ENCODE results near the gene C1QTNF8.

C1QTNF8 gene, protein sequence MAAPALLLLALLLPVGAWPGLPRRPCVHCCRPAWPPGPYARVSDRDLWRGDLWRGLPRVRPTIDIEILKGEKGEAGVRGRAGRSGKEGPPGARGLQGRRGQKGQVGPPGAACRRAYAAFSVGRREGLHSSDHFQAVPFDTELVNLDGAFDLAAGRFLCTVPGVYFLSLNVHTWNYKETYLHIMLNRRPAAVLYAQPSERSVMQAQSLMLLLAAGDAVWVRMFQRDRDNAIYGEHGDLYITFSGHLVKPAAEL

DNA sequence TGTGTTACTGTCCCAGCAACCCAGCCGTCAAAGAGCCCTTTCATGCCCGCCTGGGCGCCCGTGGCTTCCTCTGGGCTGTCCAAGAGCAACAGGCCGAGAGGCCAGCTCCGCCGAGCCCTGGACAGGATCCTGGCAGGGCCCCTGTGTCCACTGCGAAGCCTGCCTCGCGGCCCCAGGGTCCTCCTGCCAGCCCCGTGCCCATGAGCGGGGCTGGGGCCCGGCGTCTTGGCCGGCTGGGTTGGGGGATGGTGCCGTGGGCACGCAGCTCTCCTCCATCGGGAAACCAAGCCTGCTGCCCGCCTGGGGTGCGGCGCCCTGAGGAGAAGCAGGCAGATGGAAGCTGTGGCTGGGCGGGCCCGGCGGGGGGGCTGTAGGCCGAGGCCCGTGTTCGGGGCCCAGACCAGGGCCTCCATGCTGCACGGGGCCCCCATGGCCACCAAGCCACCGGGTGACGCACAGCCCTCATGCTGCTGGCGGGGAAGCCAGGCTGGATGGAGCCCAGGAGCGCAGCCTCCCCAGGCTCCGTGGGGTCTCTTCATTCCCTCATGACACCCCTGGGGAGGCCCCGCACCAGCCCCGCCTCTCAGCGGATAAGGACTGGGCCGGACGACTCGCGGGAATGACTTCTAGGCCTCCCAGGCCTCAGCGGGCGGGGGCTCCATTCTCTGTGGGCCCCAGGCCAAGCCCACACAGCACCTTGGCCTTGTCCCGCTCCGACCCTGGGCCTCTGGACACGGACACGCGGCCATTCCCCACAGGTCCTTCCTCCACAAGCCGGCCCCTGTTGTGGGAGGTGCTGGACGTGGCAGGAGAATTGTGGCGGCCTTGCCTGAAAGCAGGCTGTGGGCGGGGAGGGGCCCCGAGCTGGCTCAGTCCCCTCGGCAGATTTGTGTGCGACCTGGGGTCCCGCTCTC is at the start of gene C1QTNF8:
C1QTNF8 (minus strand) TSS at position 76 of the 914 bp plus-strand sequence. CDS start 1,322 bp downstream, outside the sequence.
- DNase-seq (ENCODE audit: low spot score), result no peak

GRCh38 chr16:1145383-1146100 is 49.5 kb upstream of the C1QTNF8 start:
- DNase-seq (ENCODE audit: low spot score), result no peak

GRCh38 chr16:1144476-1145382 is 48.7 kb upstream of the C1QTNF8 start:
- no peak for DNase-seq (ENCODE audit: low spot score)

GRCh38 chr16:1143761-1144450 is 47.9 kb upstream of the C1QTNF8 start:
- no peak for DNase-seq (ENCODE audit: low spot score)

DNA sequence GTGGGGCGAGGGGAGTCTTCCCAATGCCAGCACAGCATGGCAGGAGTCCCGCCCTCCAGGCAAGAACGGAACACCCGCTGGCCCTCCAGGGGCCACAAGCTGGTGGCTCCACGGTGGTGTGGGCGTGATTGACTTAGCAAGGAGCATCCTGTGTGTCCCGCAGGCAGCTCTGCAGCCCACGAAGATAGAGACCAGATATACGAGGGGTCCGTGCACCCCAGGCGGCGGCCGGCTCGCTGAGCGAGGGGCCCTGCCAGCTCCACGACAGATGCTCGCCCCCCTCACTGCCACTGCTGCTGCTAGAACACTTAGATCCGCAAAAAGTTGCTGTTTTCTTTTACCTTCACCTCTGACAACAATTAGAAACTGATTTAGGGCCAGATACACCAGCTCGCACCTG is 46.9 kb upstream of the C1QTNF8 start:
- no peak for DNase-seq (ENCODE audit: low spot score)

DNA sequence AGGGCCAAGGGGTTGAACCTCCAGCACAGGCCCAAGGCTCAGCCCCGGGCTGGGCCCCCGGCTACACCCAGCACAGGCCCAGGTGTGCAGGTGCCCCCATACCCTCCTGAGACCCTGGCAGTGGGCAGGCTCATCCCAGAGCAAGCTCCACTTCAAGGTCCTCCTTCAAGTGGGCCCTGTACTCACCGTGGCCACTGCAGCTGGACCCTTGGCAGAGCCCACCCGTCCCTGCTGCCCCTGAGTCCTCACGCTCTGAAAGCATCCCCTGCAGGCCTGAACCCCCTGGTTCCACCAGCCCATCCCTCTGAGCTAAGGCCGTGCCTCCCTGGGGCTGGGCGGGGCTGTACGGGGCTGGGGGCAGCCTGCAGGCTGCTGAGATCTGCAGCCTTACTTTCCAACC is 45.7 kb upstream of the C1QTNF8 start:
- no peak for DNase-seq (ENCODE audit: low spot score)

DNA sequence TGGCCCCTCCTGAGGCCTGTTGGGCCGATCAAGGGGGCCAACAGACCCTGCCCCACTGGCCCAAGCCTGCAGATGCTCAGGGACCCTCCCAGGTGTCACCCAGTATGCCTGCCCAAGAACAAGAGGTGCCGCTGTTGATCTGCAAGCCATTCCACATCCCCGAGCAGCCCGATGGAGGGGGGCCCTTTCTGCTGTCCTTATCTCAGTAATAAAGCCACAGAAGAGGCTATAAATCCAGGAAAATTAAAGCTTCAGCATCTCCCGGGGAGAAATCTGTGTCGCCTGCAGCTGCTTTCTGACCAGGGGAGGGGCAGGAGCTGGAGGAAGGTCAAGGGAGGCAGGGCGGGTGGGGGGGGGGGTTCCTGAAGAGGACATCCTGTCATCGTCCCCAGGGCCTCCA is 45.1 kb upstream of the C1QTNF8 start:
- DNase-seq (ENCODE audit: low spot score), result no peak

- no peak for DNase-seq (ENCODE audit: low spot score)
Measured at GRCh38 chr16:1140582-1141162, 44.6 kb upstream of the C1QTNF8 start.

DNA sequence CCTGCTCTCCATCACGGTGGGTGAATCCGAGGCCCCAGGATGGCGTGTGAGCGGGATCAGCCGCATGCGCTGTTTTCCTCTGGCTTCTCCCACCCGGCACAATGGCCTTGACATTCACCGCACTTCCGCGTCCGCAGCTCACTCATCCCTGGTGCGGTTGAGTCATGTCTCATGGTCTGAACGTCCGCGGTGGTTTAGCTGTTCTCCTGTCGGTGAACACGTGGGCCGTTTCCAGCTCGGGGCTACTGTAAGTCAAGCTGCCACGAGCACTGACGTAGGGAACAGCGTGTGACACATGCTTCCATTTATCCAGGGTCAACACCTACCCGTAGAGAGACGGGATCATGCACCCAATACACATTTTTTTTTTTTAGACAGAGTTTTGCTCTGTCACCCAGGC is 41.6 kb upstream of the C1QTNF8 start:
- DNase-seq (ENCODE audit: low spot score), result no peak

DNA sequence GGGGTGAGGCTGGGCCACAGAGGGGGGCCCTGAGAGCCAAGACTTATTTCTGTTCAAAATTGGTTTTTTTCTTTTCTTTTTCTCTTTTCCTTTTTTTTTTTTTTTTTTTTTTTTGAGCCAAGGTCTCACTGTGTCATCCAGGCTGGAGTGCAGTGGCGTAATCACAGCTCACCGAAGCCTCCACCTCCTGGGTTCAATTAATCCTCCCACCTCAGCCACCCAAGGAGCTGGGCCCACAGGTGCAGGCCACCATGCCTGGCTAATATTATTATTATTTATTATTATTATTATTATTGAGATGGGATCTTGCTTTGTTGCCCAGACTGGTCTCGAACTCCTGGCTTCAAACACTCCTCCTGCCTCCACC is 39.4 kb upstream of the C1QTNF8 start:
- no peak for DNase-seq (ENCODE audit: low spot score)

GRCh38 chr16:1134776-1135458 is 38.9 kb upstream of the C1QTNF8 start:
- DNase-seq (ENCODE audit: low spot score), result no peak

DNA sequence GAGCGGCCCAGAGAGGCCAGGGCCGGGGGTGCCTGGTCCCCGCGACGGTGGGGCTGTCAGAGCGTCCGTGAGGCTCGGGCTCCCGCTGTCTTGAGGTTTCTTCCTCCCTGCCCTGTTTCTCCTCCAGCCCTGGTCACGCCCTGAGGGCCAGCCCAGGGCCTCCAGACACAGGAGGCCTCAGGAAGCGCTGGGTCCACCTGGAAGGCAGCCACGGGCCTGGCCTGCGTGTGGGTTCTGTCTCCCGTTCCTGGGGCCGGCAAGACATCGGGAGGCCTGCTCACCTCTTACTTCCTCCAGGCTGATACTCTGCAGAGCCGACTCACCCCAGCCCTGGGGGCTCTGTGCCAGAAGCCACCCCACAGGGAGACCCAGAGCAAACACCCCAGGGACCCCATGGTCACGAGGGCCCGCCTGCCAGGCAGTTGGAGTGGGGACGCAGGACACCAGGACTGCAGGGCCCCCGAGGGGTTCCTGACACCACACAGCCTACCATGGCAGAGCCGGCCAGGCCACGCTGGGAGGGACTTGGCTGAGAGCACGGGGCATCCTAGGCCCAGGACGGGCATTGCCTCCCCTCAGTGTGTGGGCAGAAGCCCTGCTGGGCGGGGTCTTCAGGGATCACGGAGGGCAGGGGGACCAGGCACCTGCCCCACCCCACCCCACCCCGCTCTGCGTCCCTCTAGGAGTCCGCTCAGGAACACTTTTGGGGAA is 37.9 kb upstream of the C1QTNF8 start:
- no peak for DNase-seq (ENCODE audit: low spot score)

DNA sequence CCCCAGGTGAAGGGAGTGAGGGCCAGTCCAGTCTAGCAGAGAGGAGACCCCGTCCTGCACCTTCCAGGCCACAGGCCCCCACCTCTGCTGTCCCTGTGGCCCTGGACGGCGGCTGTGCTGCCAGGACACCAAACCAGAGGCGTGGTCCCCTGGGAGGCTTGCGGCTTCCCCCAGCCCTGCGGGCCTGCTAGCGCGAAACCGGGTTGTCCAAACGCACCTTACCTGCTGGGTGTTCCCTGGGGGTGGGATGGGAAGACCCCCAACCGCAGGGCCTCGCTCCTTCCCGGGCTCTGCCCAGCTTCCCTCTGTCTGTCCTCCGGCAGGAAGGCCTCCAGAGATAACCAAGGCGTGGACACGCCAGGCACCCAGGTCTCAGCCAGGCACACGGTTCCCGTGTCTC is 37.2 kb upstream of the C1QTNF8 start:
- no peak for DNase-seq (ENCODE audit: low spot score)

- DNase-seq (ENCODE audit: low spot score), result no peak
Measured at GRCh38 chr16:1132431-1132830, 36.4 kb upstream of the C1QTNF8 start.

GRCh38 chr16:1131378-1131994 is 35.4 kb upstream of the C1QTNF8 start:
- no peak for DNase-seq (ENCODE audit: low spot score)

DNA sequence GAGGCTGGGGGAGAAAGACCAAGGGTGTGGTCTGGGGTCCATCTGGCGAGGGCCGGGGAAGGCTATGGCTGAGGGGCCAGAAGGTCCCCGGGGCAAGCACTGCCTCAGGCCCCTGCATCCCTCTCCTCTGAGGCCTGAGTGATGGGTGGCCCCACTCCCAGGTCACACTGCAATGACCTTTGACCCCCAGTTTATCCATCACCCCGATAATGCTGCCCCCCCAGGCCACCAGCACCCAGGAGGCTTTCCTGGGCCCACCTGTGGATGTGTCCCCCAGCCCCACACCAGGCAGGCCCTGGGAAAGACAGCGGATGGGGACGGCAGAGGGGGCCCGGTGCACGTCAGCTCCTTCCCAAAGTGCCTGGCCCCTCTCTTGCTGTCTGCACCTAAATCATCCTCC is 34.3 kb upstream of the C1QTNF8 start:
- no peak for DNase-seq (ENCODE audit: low spot score)

GRCh38 chr16:1129106-1129960 is 33.3 kb upstream of the C1QTNF8 start:
- no peak for DNase-seq (ENCODE audit: low spot score)
